Type B pancreatic cell (in vitro differentiated cells): ENCODE measurements around the gene PDE8B. TPM values are rescaled to one million over a fixed set of nuclear protein-coding genes. Genes with fewer than 3 reads are reported as not detected.
A peak's percentile ranks its signal among the peaks of the same experiment; 100 is the strongest.
"Not testable (repeated sequence)": the region's sequence is repeated elsewhere in the genome, so short reads cannot be mapped to it uniquely, and the experiment has no call there.

ENCODE experiments used
- DNase-seq: peaks from one replicate; pipeline ENCODE4 v3.0.0; 2021; ENCODE audit warnings: mixed read lengths; ENCODE audit not compliant: unreplicated experiment; ENCODE audit errors: extremely low spot score
- H3K27ac Mint-ChIP-seq: 2 replicates; pipeline ENCODE4 v1.8.0; 2021; ENCODE audit warnings: mild to moderate bottlenecking, mixed read lengths
- H3K27me3 Mint-ChIP-seq: 2 replicates; pipeline ENCODE4 v1.8.0; 2021; ENCODE audit warnings: mixed read lengths
- H3K36me3 Mint-ChIP-seq: 2 replicates; pipeline ENCODE4 v1.8.0; 2021; ENCODE audit warnings: mixed read lengths
- H3K4me1 Mint-ChIP-seq: one replicate; pipeline ENCODE4 v1.8.0; 2021; ENCODE audit warnings: mixed read lengths; ENCODE audit not compliant: unreplicated experiment
- H3K4me3 Mint-ChIP-seq: 2 replicates; pipeline ENCODE4 v1.8.0; 2021; ENCODE audit warnings: mild to moderate bottlenecking, mixed read lengths
- H3K9me3 Mint-ChIP-seq: 2 replicates; pipeline ENCODE4 v1.8.0; 2021; ENCODE audit warnings: mixed read lengths
- total RNA-seq: library from RNA; stranded (reverse); gene quantifications from 2 replicates; pipeline ENCODE4 v1.2.1, GENCODE V29; 2021; ENCODE audit warnings: low replicate concordance
- TF ChIP-seq, protein P1 (sequence below): fragments of 200-600 bp; sonication (generic); conservative IDR thresholded peaks from 2 replicates; pipeline ENCODE4 v1.5.0; 2021; ENCODE audit warnings: antibody characterized with exemption, mild to moderate bottlenecking

The PDE8B gene
- total RNA-seq, 1 donor from 2014 or later = 16.7 TPM

GRCh38 chr5:77379558-77380061, 169.1 kb downstream of the PDE8B start:
- H3K27ac Mint-ChIP-seq = peak overlapping the region; percentile 93
- no peaks in the 10 kb centered on the region for H3K27me3 Mint-ChIP-seq

DNA sequence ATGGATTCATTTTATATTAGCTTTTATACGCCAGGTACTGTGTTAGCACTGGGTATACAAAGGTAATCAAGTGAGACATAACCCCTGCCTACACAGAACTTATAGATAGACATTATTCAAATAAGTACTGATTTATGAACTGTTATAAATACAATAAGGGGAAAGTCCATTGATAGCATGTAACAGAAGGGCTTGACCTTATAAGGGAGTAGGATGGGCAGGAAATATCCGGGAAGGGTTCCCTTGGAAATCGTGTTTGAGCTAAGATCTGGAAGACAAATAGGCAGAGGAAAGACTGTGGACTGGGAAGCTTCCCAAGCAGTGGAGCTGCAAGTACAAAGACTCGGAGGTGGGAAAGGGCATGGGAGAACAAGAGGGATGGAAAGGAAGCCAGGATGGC, 170.2 kb downstream of the PDE8B start:
- Mint-ChIP-seq H3K36me3 (peaks cover 4% of the 10 kb centered on the region), H3K27me3 (no peaks in the 10 kb centered on the region), H3K4me1 (peaks cover 14% of the 10 kb centered on the region), H3K27ac (peak overlapping the region; percentile 81), H3K4me3 (peak overlapping the region; percentile 21), H3K9me3 (no peaks in the 10 kb centered on the region)
- TF ChIP-seq, protein P1, sequence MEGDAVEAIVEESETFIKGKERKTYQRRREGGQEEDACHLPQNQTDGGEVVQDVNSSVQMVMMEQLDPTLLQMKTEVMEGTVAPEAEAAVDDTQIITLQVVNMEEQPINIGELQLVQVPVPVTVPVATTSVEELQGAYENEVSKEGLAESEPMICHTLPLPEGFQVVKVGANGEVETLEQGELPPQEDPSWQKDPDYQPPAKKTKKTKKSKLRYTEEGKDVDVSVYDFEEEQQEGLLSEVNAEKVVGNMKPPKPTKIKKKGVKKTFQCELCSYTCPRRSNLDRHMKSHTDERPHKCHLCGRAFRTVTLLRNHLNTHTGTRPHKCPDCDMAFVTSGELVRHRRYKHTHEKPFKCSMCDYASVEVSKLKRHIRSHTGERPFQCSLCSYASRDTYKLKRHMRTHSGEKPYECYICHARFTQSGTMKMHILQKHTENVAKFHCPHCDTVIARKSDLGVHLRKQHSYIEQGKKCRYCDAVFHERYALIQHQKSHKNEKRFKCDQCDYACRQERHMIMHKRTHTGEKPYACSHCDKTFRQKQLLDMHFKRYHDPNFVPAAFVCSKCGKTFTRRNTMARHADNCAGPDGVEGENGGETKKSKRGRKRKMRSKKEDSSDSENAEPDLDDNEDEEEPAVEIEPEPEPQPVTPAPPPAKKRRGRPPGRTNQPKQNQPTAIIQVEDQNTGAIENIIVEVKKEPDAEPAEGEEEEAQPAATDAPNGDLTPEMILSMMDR = no peak
- DNase-seq = no peak

More at GRCh38 chr5:77379558-77380061, 169.1 kb downstream of the PDE8B start:
- H3K4me3 Mint-ChIP-seq = peak overlapping the region; percentile 26
- peaks cover 14% of the 10 kb centered on the region for H3K4me1 Mint-ChIP-seq
- TF ChIP-seq, protein P1 = no peak
- DNase-seq = no peak
- peaks cover 4% of the 10 kb centered on the region for H3K36me3 Mint-ChIP-seq
- no peaks in the 10 kb centered on the region for H3K9me3 Mint-ChIP-seq

DNA sequence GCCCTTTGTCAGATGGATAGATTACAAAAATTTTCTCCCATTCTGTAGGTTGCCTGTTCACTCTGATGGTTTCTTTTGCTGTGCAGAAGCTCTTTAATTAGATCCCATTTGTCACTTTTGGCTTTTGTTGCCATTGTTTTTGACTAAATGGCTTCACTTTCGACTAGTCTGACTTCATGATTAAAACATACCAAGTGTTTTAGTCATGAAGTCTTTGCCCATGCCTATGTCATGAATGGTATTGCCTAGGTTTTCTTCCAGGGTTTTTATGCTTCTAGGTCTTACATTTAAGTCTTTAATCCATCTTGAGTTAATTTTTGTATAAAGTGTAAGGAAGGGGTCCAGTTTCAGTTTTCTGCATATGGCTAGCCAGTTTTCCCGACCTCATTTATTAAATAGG, 172.9 kb downstream of the PDE8B start:
- H3K27me3 Mint-ChIP-seq, H3K27ac Mint-ChIP-seq, H3K9me3 Mint-ChIP-seq, H3K4me3 Mint-ChIP-seq, DNase-seq, H3K36me3 Mint-ChIP-seq: not testable (repeated sequence)
- peaks cover 14% of the 10 kb centered on the region for H3K4me1 Mint-ChIP-seq

- H3K9me3 Mint-ChIP-seq, H3K27me3 Mint-ChIP-seq, DNase-seq, H3K27ac Mint-ChIP-seq, H3K4me3 Mint-ChIP-seq, H3K4me1 Mint-ChIP-seq: not testable (repeated sequence)
- H3K36me3 Mint-ChIP-seq = peaks cover 12% of the 10 kb centered on the region
Observed at GRCh38 chr5:77386340-77386739, 175.9 kb downstream of the PDE8B start.

DNA sequence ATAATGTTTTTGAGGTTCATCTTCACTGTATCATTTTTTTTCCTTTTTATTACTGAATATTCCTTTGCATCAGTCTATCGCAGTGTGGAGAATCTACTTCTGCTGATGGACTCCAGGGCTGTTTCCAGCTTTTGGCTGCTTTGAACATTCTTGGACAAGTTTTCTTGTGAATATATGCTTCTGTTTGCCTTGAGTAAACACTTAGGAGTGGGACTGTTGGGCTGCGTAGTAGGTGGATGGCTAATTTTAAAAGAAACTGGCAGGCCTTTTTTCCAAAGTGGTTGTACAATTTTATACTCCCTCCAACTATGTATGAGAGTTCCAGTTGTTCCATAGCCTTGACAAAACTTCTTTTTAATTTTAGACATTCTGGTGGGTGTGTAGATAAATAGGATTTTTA, 179.3 kb downstream of the PDE8B start:
- H3K4me1 Mint-ChIP-seq = peaks cover 5% of the 10 kb centered on the region
- peak overlapping the region; percentile 51 for H3K27ac Mint-ChIP-seq
- H3K27me3 Mint-ChIP-seq = no peaks in the 10 kb centered on the region
- H3K36me3 Mint-ChIP-seq = peaks cover 8% of the 10 kb centered on the region
- H3K4me3 Mint-ChIP-seq = no peak overlapping the region
- peaks cover 6% of the 10 kb centered on the region for H3K9me3 Mint-ChIP-seq
- TF ChIP-seq, protein P1 = no peak
- DNase-seq = no peak

DNA sequence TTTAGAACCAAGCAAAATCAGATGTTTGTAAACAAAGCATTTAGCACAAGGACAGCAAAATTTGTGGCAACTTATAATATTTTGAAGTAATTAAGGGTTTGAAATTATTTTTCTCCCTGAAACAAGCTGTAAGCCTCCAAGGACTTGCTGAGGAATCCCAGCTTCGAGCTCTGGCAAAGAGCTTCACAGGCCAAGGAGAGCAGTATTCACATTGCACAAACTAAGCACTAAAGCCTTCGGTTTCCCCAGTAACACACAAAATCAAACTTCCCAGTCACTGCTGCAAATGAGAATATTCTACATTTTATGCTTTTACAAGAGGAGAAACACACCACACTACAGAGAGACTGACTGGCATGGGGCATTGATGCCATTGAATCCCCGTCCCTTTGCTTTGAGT, 179.7 kb downstream of the PDE8B start:
- Mint-ChIP-seq H3K36me3 (peaks cover 8% of the 10 kb centered on the region), H3K4me1 (peaks cover 5% of the 10 kb centered on the region), H3K4me3 (no peak overlapping the region), H3K9me3 (peaks cover 6% of the 10 kb centered on the region), H3K27ac (no peak overlapping the region), H3K27me3 (no peaks in the 10 kb centered on the region)
- TF ChIP-seq, protein P1 = no peak
- DNase-seq = no peak

DNA sequence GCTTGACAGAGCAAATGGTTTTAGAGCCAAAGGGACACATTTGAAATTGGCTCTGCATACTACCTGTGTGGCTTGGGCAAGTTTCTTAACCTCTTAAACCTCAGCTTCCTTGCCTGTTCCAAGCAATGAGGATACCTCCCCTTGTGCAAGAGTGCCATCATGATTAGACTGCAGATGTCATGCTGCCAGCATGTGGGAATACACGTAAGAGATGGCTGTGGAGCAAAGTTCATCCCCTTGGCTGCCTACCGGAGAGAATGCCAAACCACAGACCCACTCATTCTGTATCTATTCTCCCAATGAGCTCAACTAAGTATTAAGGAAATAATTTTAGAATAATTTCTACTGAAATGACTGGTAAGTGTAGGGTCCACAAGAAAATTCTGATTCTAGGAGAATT, 180.3 kb downstream of the PDE8B start:
- TF ChIP-seq, protein P1 = no peak
- DNase-seq = no peak
- peaks cover 6% of the 10 kb centered on the region for H3K9me3 Mint-ChIP-seq
- no peaks in the 10 kb centered on the region for H3K27me3 Mint-ChIP-seq
- H3K27ac Mint-ChIP-seq = no peak overlapping the region
- peaks cover 8% of the 10 kb centered on the region for H3K36me3 Mint-ChIP-seq
- peaks cover 6% of the 10 kb centered on the region for H3K4me1 Mint-ChIP-seq
- H3K4me3 Mint-ChIP-seq = no peak overlapping the region
